ENCODE results near the gene DDAH1. TPM values are rescaled to one million over a fixed set of nuclear protein-coding genes. Genes with fewer than 3 reads are reported as not detected.

DDAH1 gene
- polyA plus RNA-seq, 1 donor: 50.0 TPM

DNA sequence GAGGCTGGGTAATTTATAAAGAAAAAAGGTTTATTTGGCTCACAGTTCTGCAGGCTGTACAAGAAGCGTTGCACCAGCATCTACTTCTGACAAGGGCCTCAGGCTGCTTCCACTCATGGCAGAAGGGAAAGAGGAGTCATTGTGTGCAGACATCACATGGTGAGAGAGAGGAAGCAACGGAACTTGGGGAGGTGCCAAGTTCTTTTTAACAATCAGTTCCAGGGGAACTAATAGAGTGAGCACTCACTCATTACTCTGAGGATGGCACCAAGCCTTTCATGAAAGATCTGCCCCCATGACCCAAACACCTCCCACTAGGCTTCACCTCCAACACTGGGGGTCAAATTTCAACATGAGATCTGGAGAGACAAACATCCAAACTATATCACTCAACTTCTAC lies 77.2 kb downstream of the DDAH1 start:
- DNase-seq: no peak

DNA sequence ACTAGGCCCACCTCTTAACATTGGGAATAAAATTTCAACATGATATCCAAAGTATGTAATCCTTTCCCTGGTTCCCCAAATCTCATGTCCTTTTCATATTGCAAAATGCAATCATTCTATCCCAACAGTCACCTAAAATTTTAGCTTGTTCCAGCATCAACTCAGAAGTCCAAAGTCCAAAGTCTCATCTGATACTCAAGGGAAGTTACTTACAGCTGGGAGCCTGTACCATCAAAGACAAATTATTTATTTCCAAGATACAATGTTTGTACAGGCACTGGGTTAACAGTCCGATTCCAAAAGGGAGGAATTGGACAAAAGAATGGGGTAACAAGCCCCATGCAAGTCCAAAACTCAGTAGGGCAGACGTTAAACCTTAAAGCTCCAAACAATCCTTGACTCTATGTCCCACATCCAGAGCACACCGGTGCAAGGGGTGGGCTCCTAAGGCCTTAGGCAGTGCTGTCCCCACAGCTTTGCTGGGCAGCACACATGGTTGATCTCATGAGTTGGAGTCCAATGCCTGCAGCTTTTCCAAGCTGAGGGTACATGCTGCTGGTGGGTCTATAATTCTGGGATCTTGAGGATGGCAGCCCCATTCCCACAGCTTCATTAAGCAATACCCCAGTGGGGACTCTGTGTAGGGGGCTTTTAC lies 78.8 kb downstream of the DDAH1 start:
- no peak for DNase-seq

DNA sequence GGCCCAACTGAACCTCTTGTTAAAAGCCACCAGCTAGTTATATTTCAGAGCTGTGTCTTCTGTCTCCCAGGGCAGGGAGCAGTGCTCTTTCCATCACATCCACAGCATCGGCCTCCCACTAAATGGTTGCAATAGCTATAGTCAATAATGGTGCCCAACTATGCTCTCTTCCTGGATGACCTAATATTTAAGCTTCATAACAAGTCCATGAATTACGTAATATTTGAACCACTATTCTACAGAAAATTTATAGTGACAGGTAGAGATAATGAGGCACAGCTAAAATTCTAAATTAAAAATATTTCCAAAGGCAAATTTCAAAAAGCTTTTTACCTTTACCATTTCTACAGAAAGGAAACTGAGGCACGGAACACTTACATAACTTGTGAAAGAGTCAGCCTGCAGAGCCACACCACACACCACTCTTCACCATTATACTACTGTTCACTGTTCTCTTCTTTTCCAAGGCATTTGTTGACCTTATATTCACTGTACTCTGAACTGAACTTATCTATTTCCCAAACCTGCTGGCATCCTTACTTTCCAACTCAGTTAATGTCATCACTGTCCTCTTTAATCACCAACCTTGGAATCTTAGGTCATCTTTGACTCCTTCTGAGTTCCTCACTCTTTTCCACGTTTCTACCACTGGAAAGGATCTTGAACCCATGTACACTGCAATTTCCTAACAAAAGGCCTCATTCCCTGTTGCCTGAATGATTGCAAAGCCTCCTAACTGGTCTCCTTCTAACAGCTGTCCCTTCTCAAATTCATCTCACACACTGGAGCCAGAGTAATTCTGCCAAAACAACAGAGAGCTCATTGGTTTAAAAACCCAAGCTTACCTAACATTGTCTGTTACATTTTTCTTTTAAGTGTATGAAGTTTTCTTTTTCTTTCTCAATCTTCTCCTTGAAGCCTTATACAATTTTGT lies 85.5 kb downstream of the DDAH1 start:
- no peak for DNase-seq

DNA sequence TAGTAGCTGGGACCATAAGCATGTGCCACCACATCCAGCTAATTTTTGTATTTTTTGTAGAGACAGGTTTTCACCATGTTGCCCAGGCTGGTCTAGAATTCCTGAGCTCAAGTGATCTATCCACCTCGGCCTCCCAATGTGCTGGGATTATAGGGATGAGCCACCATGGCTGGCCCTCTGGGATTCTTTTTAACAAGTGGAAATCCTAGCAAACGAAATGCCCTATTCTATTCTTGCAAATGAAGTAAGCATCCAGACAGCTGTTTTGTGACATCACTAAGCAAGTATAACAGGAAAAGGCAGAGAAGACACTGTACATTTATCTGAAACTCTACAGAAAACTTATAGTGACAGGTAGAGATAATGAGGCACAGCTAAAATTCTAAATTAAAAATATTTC lies 86.4 kb downstream of the DDAH1 start:
- DNase-seq: no peak

DNA sequence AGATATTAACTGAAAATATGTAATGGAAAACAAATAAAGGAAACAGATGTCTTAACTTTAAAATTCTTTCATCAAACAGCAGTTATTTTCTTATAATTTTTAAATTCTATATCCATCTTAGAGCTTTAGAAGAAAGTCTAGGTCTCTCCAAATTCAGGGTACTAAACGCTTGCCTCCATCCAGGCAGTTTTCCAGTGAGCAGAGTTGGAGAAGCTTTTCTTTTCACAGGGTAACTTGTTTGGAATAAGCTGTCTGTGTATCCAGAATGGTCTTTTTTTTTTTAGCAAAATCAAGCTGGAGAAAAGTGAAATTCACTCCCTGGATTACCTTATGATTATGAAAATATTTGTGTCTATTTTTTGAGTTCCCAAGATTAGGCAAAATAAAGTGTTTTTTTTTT lies 88.6 kb downstream of the DDAH1 start:
- DNase-seq: no peak

DNA sequence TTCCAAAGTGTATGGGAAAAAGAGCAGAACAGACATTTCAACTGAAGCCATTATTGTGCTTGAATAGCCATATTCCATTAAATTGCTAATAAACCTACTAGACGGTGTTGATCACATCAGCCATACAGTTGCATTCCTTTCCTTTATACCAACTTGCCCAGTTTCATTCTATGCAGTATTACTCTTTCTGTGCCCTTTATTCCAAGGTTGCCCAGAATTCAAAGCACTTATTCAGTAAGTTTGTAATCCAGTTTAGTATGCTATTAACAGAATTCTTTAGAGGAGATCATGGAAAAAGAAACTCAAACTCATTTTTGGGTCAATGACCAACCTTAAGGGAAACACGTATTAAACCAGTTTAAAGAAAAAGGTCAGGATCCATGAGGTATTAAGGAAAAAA lies 89.5 kb downstream of the DDAH1 start:
- no peak for DNase-seq

DNA sequence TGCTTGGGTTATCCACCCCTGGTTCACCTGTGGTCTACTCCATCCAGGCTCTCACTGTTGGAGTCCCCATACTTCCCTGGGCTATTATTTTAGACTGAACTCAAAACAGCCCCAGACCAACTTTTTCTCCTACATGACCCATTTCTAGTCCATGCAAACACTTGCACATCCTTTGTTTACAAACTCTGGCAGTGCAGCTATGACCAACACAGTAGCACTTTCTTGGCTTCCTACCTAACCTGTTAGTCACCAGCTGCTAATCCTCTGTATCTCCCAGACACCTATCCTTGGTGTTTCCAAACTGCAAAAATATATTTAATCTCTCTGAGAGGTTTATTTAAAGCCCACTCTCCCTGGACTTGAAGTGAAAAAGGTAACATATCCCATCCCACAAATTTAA lies 90.8 kb downstream of the DDAH1 start:
- DNase-seq: no peak

DNA sequence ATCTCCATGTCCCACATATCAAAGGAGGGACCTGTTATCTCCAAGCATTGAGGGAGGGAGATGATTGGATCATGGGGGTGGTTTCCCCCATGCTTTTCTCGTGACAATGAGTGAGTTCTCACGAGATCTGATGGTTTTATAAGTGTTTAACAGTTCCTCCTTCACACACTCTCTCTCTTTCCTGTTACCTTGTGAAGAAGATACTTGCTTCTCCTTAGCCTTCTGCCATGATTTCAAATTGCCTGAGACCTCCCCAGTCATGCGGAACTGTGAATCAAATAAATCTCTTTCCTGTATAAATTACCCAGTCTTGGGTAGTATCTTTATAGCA lies 91.6 kb downstream of the DDAH1 start:
- no peak for DNase-seq

DNA sequence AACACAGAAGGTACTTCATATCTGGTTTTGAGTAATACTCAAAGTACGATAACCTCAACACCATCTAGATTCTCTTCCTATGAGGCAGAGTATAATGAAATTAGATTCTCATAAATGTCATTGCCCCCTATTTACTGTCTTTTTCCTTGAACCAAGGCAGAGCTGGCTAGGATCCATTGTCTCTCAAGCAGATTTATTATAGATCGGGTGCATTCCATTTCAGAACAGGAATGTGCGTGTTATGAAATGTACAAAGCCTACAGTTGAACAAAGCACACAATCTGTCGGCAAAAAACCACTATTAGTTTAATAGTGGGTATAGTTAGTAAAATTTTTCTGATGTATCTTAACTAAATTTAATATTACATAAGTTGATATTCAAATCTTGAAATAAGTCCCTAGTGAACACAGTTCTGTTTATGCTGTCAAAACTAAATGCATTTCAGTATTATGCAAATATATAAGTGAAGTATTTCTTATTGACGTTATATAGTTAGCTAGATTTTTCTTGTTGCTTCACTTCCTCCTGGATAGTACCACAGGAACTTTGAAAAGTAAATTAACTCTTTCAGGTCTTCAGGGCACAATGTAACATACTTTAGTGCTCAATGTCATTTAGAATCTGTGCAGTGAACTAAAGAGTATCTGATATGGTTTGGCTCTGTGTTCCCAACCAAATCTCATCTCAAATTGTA lies 92.1 kb downstream of the DDAH1 start:
- DNase-seq: no peak

DNA sequence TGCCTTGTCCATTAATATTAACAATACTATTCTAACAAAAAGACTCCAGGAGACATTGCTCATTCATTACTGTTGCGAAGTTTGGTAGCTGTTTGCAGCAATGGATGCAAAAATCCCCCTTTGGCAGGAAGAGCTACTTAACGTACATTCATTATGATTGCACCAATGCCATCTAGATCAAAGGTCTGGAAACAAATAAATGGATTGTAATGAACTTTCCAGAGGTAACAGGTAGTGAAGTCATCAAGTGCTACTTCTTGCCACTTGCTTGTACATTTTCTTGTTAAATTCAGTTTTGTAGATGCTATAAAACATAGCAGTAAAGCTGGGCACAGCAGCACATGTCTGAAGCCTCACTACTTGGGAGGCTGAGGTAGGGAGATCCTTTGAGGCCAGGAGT lies 93.9 kb downstream of the DDAH1 start:
- DNase-seq: no peak

DNA sequence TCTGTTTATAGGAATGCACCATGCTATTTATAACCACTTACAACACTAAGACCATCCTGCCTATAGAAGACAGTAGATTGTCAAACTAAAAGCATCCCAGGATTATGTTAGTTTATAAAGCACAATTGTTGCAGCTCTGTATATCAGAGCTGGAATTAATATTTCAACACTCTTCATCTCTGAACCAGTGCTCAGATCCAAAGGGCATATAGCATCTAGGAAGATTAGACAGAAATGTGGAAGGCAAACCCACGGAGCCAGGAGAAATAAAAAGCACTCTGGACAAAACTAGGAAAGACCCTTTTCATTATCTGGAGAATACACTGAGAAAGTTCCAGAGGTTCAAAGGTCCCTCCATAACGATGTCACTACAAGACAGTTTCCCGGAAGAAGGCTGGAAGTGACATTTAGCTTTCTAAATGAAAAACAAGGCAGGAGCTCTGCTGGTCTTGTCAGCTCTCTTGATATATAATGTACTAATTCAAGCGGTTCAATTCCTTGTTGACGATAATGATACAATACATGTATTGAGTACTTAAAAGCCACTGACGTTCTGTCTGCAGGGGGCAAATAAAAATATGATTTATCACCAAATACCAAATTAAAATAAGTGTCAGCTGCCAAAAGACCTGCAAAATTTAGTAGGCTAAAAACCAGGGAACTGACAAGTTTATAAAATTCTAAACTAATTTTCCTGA lies 96.7 kb downstream of the DDAH1 start:
- no peak for DNase-seq

DNA sequence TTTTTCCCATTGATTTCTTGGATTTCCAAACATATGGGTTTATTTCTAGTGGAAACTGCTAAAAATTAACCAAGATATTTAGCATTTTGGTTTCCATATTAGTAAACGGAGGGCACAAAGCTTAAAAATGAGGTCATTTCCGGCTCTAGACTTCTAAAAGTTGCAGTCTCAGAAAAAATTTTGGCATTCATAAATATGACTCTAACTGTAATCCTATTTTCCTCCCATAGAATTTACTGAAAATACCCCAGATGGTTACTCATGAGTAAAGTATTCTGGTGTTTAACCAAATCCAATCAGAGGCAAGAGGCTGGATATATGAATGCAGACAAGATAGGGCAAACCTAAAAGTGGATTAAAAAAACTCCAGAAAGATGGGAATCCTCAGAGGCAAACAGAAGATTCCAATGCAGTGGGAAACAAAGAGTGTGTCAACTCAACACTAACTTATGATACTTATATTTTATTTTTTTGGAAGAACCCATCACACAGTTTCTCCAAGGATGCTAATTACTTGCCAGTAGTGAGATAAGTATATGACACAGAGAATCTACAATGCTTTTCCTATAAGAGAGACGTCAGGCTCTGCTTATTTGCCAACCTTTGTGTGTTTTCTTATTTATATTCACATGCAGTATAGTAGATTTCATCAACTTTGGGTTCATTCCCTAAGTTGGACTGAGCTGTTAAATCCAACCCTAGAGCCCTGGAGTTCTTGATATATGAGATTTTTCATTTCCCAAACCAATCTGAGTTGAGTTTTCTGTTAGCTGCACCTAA lies 98.4 kb downstream of the DDAH1 start:
- DNase-seq: no peak

DNA sequence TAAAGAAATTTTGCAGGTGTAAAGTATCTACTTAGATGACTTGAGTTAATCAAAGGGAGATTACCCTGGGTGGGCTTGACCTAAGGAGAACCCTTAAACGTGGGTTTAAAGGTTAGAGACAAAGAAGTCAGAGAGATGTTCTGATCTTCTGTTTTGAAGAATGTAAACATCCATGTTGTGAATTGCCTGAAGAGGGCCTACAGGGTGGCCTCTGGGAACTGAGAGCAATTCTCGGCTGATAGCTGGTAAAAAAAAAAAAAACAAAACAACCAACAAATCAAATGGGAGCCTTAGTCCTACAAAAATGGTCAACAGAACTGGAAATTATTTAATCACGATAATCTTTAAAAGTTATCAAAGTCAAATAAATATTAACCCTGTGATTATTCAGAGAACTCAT lies 99.1 kb downstream of the DDAH1 start:
- DNase-seq: no peak

DNA sequence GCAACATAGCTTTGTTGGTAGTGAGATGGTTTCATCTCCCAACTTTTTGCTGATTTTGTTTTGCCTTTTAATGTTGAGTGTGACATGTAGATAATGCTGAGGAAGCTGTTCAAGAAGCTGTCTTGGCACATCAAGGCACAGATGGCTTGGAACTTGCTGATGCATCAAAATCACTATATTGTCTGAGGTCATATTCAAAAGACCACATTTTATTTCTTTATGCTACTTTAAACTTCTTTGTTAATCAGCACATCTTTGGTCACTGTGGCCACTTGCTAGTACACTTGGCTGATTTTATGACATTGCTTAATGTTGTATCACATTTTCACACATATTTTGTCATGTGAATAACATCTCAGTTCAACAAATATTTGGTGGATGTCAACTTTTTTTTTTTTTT lies 101.4 kb downstream of the DDAH1 start:
- DNase-seq: no peak

DNA sequence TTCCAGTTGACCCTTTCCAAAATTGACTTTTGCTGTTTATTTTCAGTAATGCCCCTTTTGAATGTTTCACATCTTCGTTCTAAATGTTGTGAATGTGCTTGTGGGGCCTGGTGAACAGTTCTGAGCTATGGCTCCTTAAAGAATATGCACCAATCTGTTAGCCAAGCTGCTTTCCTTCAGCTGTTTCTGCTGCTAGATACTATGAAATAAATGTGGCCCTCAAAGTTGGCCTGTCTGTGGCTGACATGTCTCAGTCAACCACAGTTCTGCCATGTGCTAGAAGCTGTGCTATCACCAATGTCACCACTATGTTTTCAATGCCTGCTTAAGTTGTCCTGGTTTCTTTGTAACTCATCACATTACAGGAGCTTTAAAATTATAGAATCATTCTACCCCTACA lies 101.9 kb downstream of the DDAH1 start:
- DNase-seq: no peak

DNA sequence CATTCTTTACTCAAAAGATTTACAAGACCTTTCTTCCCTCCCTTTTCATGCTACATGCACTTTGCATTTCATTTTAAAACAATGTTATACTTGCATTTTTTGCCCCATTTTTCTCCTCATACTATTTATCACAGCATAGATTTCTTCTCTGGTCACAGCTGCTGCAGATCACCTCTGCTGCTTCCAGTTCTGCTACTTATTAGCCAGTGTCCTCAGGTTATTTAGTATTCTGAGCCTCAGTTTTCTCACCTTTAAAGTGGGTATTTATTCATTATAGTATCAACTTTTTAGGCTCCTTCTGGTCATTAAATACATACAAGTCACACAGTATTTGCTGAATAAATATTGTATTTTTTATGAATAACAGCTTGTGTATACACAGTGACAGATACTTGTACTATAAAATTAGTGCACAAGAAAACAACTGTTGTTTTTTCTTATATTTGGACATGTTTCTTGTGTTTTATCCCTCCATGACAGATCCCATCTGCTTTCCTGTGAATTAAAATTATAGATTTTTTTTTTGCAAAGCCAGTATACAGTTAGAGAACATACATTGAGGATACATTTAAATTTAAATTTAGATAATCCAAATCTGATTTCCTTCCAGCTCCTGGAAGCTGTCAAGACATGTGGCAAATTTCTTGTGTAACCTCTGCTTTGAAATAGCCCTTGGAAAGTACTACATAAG lies 103.2 kb downstream of the DDAH1 start:
- DNase-seq: no peak

DNA sequence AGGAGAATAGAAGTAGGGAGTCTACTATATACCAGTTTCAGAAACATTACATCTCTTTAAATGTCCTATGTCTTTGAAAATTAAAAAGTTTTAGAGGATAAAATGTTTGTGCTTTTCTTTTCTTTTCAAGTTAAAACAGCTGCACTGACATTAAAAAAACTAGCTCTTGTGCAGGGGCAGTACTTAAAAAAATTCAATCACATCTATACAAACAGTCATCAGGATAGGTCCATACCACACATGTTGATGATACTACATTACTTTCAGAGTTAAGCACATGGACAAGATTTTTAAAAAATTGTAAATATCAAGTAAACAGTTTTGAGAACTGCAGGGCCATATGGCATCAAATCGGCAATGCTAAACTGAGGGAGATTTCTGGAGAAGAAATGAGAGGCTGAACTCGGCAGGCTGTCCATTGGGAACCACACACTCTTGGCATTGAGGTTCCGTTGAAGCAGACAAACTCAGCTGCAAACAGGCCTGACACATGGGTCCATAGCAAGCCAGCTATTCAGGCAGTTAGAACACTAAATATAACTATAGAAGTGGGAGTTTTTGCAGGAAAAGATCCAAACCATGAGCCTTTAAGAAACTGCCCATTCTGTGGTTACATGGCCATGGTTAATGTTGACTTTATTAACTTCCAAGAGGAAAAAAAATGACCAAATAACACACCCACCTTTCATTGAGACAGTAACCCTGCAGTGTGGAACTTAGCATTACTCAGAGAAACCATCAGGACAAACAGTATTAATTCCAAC lies 104.0 kb downstream of the DDAH1 start:
- peak; percentile 69 for DNase-seq

DNA sequence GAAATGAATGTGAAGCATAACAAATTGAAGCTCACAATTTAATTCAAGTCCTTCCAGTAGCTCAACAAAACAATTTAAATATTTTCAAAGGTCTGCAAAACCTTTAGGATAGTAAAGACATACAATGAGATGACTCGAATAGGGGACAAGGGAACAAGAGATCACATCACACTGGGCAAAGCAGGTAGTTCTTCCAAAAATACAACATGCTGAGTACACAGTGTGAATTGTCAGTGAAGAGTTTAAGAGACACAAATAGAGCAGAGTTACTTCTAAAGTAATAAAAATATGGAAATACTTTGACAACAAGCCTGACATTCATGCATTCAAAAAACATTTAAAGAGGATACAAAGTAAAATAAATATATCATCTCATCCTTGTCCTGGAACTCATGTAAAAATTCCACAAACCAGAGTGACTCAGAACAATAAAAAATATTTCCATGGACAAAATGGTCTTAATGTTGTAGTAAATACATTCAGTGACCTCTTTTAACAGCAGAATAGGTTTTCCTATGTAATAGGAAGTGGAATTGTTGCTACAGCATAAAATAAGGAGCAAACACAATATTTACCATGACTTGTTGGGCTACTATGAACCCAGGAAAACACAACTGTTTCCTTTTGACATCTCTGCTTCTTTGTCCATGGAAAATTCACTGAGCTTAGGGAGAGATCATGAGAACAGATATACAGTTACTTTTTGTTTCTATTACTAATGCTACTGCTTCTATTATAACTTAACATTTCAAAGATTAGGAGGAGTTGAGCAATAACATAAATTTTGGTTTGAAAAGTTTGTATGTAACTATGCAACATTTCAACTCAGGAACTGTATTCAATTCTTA lies 104.9 kb downstream of the DDAH1 start:
- DNase-seq: no peak

DNA sequence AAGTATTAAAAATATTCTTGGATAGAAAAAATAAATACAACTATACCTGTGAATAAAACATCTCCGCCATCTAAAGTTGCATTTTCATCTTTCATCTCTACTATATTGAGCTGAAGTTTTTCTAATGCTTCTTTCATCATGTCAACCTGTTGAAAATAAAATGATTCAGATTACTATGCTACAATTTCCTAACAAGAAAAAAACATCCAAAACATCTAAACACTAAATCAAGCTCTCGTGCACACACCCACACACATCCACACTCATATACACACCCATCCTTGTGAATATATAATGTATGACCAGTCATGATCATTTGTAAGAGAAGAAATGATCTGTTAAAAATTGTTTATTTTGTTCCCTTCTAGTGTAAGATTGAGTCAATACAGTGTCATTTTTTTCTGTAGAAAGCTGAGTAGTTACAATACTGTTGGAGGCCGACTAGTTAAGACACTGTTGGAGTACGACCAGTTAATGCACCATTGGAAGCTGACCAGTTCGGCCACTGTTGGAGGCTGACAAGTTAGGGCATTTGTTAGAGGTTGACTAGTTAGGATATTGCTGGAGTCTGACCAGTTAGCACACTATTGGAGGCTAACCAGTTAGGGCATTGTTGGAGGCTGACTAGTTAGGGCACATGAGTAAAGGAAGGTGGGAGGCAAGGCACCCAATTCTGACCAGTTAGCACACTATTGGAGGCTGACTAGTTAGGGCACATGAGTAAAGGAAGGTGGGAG lies 106.1 kb downstream of the DDAH1 start:
- DNase-seq: no peak
